Neuronal stem cell (in vitro differentiated cells): Measurements from ENCODE around the gene SRCIN1.

ENCODE experiments used
- DNase-seq: peaks from one replicate; pipeline ENCODE4 v3.0.0-alpha.2; 2013; ENCODE audit warnings: low spot score
- H2AFZ ChIP-seq: one replicate; pipeline ENCODE4 v1.6.1; 2013; ENCODE audit warnings: mild to moderate bottlenecking, low read length, inconsistent platforms
- H2AK5ac ChIP-seq: 2 replicates; pipeline ENCODE4 v1.6.1; 2013; ENCODE audit warnings: low read depth, mild to moderate bottlenecking, inconsistent platforms, low read length, moderate library complexity, mixed read lengths
- H2BK120ac ChIP-seq: 2 replicates; pipeline ENCODE4 v1.6.1; 2013; ENCODE audit warnings: low read depth, mild to moderate bottlenecking, inconsistent platforms, low read length, moderate library complexity, mixed read lengths
- H2BK12ac ChIP-seq: one replicate; pipeline ENCODE4 v1.6.1; 2013; ENCODE audit warnings: low read length, inconsistent platforms
- H2BK15ac ChIP-seq: 2 replicates; pipeline ENCODE4 v1.6.1; 2013; ENCODE audit warnings: mild to moderate bottlenecking, low read length, inconsistent platforms, mixed read lengths
- H2BK5ac ChIP-seq: one replicate; pipeline ENCODE4 v1.6.1; 2013; ENCODE audit warnings: inconsistent platforms, mild to moderate bottlenecking, low read length, moderate library complexity
- H3K14ac ChIP-seq: one replicate; pipeline ENCODE4 v1.6.1; 2013; ENCODE audit warnings: low read length, inconsistent platforms
- H3K18ac ChIP-seq: 2 replicates; pipeline ENCODE4 v1.6.1; 2013; ENCODE audit warnings: low read length, inconsistent platforms
- H3K23ac ChIP-seq: 2 replicates; pipeline ENCODE4 v1.6.1; 2013; ENCODE audit warnings: low read depth, mild to moderate bottlenecking, mixed read lengths, low read length, inconsistent platforms; ENCODE audit not compliant: poor library complexity
- H3K27ac ChIP-seq: replicated peaks from 3 replicates; pipeline ENCODE4 v1.5.1; 2013; ENCODE audit warnings: low read length, inconsistent platforms
- H3K27me3 ChIP-seq, 3 experiments: 2 replicates each; pipeline ENCODE4 v1.6.1; 2013; ENCODE audit warnings: low read length in 3 of 3, mild to moderate bottlenecking in 2 of 3, inconsistent platforms in 1 of 3, low read depth in 1 of 3, mixed read lengths in 1 of 3, moderate library complexity in 1 of 3; ENCODE audit not compliant: control insufficient read depth in 3 of 3, insufficient read depth in 3 of 3
- H3K36me3 ChIP-seq, 2 donors: replicated peaks in 1 of 2; 2 replicates each; pipeline ENCODE4 v1.6.1; 2013; ENCODE audit warnings: low read length in 2 of 2; ENCODE audit not compliant: control insufficient read depth in 2 of 2, insufficient read depth in 2 of 2
- H3K4ac ChIP-seq: 2 replicates; pipeline ENCODE4 v1.6.1; 2013; ENCODE audit warnings: inconsistent platforms, mild to moderate bottlenecking, low read length, moderate library complexity
- H3K4me1 ChIP-seq, 2 donors: 1 replicate in 1 of 2; 2 replicates in 1 of 2; pipeline ENCODE4 v1.6.1; 2013; ENCODE audit warnings: low read length in 2 of 2, low read depth in 1 of 2; ENCODE audit not compliant: control insufficient read depth in 2 of 2, insufficient read depth in 1 of 2
- H3K4me2 ChIP-seq: one replicate; pipeline ENCODE4 v1.6.1; 2013; ENCODE audit warnings: mild to moderate bottlenecking, low read length, inconsistent platforms; ENCODE audit not compliant: insufficient read depth, poor library complexity, severe bottlenecking
- H3K4me3 ChIP-seq, 2 donors: 2 replicates each; pipeline ENCODE4 v1.5.1; 2013; ENCODE audit warnings: low read length in 2 of 2, mild to moderate bottlenecking in 2 of 2, inconsistent platforms in 1 of 2, moderate library complexity in 1 of 2
- H3K79me1 ChIP-seq: one replicate; pipeline ENCODE4 v1.6.1; 2013; ENCODE audit warnings: low read depth, mild to moderate bottlenecking, inconsistent platforms, low read length, moderate library complexity
- H3K9ac ChIP-seq: one replicate; pipeline ENCODE4 v1.6.1; 2013; ENCODE audit warnings: mild to moderate bottlenecking, low read depth, low read length, inconsistent platforms; ENCODE audit not compliant: poor library complexity
- H3K9me3 ChIP-seq, 2 donors: replicated peaks in 1 of 2; 2 replicates each; pipeline versions ENCODE3 to v1.6.1; 2013; ENCODE audit warnings: low read length in 2 of 2, mild to moderate bottlenecking in 2 of 2, inconsistent platforms in 1 of 2, low read depth in 1 of 2, mixed read lengths in 1 of 2, moderate library complexity in 1 of 2; ENCODE audit not compliant: control insufficient read depth in 2 of 2, insufficient read depth in 1 of 2
- H4K8ac ChIP-seq: one replicate; pipeline ENCODE4 v1.6.1; 2013; ENCODE audit warnings: low read depth, mild to moderate bottlenecking, inconsistent platforms, low read length, moderate library complexity
- H4K91ac ChIP-seq: one replicate; pipeline ENCODE4 v1.6.1; 2013; ENCODE audit warnings: low read length, low read depth, mild to moderate bottlenecking, inconsistent platforms; ENCODE audit not compliant: poor library complexity
- WGBS, 2 donors: extraction: QIAGEN DNeasy Blood & Tissue Kit; methylation state at CpG; one replicate each; pipeline ENCODE4 v1.1.7; 2013; ENCODE audit warnings: missing lambda C conversion rate in 2 of 2, mixed read lengths in 1 of 2; ENCODE audit not compliant: insufficient read length in 2 of 2, insufficient replicate concordance in 1 of 2; ENCODE audit errors: extremely low coverage in 2 of 2; 5-methylcytosine and 5-hydroxymethylcytosine counted together

Gene SRCIN1

GRCh38 chr17:38595892-38596291 is 9.9 kb downstream of the SRCIN1 start:
- Histone ChIP-seq H3K36me3 (no peaks in the 10 kb centered on the region), H3K27ac (no peak overlapping the region), H2BK120ac (no peak overlapping the region), H4K91ac (no peak overlapping the region), H3K79me1 (peaks cover 6% of the 10 kb centered on the region), H2AFZ (no peak overlapping the region), H2BK15ac (no peak overlapping the region), H3K9me3 (no peaks in the 10 kb centered on the region), H3K4me2 (no peak overlapping the region), H3K4ac (no peak overlapping the region), H3K27me3 (no peaks in the 10 kb centered on the region), H3K4me1 (peaks cover 20 to 28% of the 10 kb centered on the region in 2 donors), H3K14ac (no peak overlapping the region), H4K8ac (no peak overlapping the region), H3K18ac (peak overlapping the region; percentile 6), H3K23ac (no peak overlapping the region), H2BK5ac (no peak overlapping the region), H3K9ac (no peak overlapping the region), H3K4me3 (no peak overlapping the region), H2BK12ac (no peak overlapping the region), H2AK5ac (no peak overlapping the region)
- no peak for DNase-seq
- WGBS, 2 donors: no CpG with 5 or more reads among the region's 9 CpGs

DNA sequence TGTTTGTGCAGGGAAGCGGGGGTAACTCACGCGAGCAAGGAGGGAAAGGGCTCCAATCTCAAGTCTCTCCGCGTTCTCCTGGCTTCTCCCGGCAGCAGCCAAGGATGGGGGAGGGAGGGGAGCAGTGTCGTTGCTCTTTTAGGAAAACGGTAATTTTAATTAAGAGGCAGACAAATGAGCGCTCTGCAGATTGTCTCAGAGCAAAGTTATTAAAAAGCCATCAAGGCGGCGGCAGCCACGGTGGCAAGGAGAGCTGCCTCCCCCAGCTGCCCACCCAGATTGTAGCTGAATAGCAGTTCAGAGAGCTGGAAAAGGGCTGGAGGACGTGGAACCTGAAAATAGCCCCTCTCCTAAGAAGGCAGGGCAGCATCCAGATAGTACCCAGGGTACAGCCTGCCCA is 11.6 kb downstream of the SRCIN1 start:
- H2BK120ac ChIP-seq: no peak overlapping the region
- no peak overlapping the region for H2BK15ac ChIP-seq
- H3K27me3 ChIP-seq: no peaks in the 10 kb centered on the region
- H3K18ac ChIP-seq: peak overlapping the region; percentile 16
- DNase-seq: no peak
- no peak overlapping the region for H4K91ac ChIP-seq
- H3K4me3 ChIP-seq: no peak overlapping the region
- no peaks in the 10 kb centered on the region for H3K36me3 ChIP-seq
- no peak overlapping the region for H3K23ac ChIP-seq
- no peak overlapping the region for H3K27ac ChIP-seq
- no peak overlapping the region for H3K14ac ChIP-seq
- no peak overlapping the region for H3K4ac ChIP-seq
- peaks cover 2% of the 10 kb centered on the region for H3K79me1 ChIP-seq
- no peak overlapping the region for H3K9ac ChIP-seq
- no peaks in the 10 kb centered on the region for H3K9me3 ChIP-seq
- no CpG with 5 or more reads among the region's 13 CpGs for WGBS, 2 donors
- H2BK12ac ChIP-seq: no peak overlapping the region
- no peak overlapping the region for H2AFZ ChIP-seq
- H2AK5ac ChIP-seq: peak overlapping the region; percentile 25
- no peak overlapping the region for H4K8ac ChIP-seq
- no peak overlapping the region for H3K4me2 ChIP-seq
- peaks cover 13 to 24% of the 10 kb centered on the region in 2 donors for H3K4me1 ChIP-seq
- no peak overlapping the region for H2BK5ac ChIP-seq

GRCh38 chr17:38592487-38592886 is 13.3 kb downstream of the SRCIN1 start:
- Histone ChIP-seq H3K4me1 (peaks cover 18 to 32% of the 10 kb centered on the region in 2 donors), H3K4ac (no peak overlapping the region), H4K8ac (no peak overlapping the region), H2BK15ac (no peak overlapping the region), H4K91ac (no peak overlapping the region), H3K18ac (no peak overlapping the region), H2BK120ac (no peak overlapping the region), H2BK5ac (no peak overlapping the region), H3K9me3 (no peaks in the 10 kb centered on the region), H2AFZ (no peak overlapping the region), H3K27ac (no peak overlapping the region), H3K9ac (no peak overlapping the region), H2BK12ac (no peak overlapping the region), H3K79me1 (peaks cover 2% of the 10 kb centered on the region), H3K36me3 (no peaks in the 10 kb centered on the region), H3K23ac (no peak overlapping the region), H3K4me2 (no peak overlapping the region), H3K27me3 (no peaks in the 10 kb centered on the region), H3K4me3 (no peak overlapping the region), H3K14ac (no peak overlapping the region), H2AK5ac (no peak overlapping the region)
- no peak for DNase-seq

DNA sequence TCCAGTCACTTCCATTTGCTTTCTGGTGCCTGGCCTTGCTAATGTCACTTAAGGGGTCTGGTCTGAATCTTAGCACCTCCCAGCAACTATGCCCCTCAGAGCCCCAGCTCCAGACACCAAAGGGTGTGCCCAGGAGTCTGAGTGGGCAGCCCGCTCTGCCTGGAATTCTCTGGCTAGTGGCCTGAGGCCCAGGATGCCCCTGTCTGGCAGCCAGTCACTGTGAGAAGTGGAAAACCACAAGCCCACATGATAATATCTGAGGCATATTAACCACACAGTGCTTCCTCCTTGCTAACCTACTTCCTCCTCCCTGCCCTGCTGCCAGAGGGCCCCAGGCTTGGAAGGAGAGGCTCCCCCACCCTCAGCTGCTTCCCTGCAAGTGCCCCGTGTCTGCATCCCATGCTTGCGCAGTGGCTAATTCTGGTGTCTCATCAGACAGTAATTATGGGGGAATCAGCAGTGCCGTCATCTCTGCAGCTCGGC is 14.0 kb downstream of the SRCIN1 start:
- Histone ChIP-seq H2BK12ac (no peak overlapping the region), H2BK15ac (no peak overlapping the region), H2AFZ (no peak overlapping the region), H3K36me3 (no peaks in the 10 kb centered on the region), H3K18ac (peak overlapping the region; percentile 68), H3K4me2 (no peak overlapping the region), H3K4ac (no peak overlapping the region), H3K27ac (no peak overlapping the region), H3K23ac (peak overlapping the region; percentile 82), H3K4me1 (peaks cover 18 to 35% of the 10 kb centered on the region in 2 donors), H4K91ac (no peak overlapping the region), H2AK5ac (no peak overlapping the region), H3K9me3 (no peaks in the 10 kb centered on the region), H3K14ac (peak overlapping the region; percentile 41), H3K9ac (peak overlapping the region; percentile 46), H3K4me3 (no peak overlapping the region), H3K27me3 (no peaks in the 10 kb centered on the region), H2BK120ac (peak overlapping the region; percentile 81), H4K8ac (no peak overlapping the region), H2BK5ac (no peak overlapping the region), H3K79me1 (peaks cover 2% of the 10 kb centered on the region)
- no peak for DNase-seq
- no CpG with 5 or more reads among the region's 5 CpGs for WGBS, 2 donors
